BE2C (cell line): ENCODE results near the gene BICRAL.
A peak's percentile ranks its signal among the peaks of the same experiment; 100 is the strongest.

ENCODE experiments used
- DNase-seq: peaks from one replicate; pipeline ENCODE4 v3.0.0-alpha.2; 2020
- H3K27me3 ChIP-seq: fragments of 250-450 bp; sonication (Bioruptor Pico); 2 replicates; pipeline ENCODE4 v1.5.1; 2020; ENCODE audit warnings: mild to moderate bottlenecking
- H3K36me3 ChIP-seq: fragments of 250-450 bp; sonication (Bioruptor Pico); 2 replicates; pipeline ENCODE4 v1.5.1; 2020; ENCODE audit warnings: mild to moderate bottlenecking
- H3K4me1 ChIP-seq: fragments of 250-450 bp; sonication (Bioruptor Pico); 2 replicates; pipeline ENCODE4 v1.5.1; 2020
- H3K4me3 ChIP-seq: 2 replicates; pipeline ENCODE4 v1.5.1; 2011; ENCODE audit warnings: low read depth, low read length
- H3K9me3 ChIP-seq: fragments of 250-450 bp; sonication (Bioruptor Pico); 2 replicates; pipeline ENCODE4 v1.5.1; 2020
- TF ChIP-seq, protein P1 (sequence below): IDR thresholded peaks from 2 replicates; pipeline ENCODE4 v1.5.1; 2012; ENCODE audit warnings: mild to moderate bottlenecking, low read depth, low read length

BICRAL gene

GRCh38 chr6:42745083-42745639 lies 36.7 kb upstream of the BICRAL start:
- Histone ChIP-seq H3K4me1 (peaks cover 9% of the 10 kb centered on the region), H3K27me3 (no peaks in the 10 kb centered on the region), H3K4me3 (peak overlapping the region; percentile 99), H3K9me3 (no peaks in the 10 kb centered on the region), H3K36me3 (peaks cover 4% of the 10 kb centered on the region; the same call in 1 of the 2 replicates)
- peak; percentile 23 for DNase-seq
- TF ChIP-seq, protein P1, sequence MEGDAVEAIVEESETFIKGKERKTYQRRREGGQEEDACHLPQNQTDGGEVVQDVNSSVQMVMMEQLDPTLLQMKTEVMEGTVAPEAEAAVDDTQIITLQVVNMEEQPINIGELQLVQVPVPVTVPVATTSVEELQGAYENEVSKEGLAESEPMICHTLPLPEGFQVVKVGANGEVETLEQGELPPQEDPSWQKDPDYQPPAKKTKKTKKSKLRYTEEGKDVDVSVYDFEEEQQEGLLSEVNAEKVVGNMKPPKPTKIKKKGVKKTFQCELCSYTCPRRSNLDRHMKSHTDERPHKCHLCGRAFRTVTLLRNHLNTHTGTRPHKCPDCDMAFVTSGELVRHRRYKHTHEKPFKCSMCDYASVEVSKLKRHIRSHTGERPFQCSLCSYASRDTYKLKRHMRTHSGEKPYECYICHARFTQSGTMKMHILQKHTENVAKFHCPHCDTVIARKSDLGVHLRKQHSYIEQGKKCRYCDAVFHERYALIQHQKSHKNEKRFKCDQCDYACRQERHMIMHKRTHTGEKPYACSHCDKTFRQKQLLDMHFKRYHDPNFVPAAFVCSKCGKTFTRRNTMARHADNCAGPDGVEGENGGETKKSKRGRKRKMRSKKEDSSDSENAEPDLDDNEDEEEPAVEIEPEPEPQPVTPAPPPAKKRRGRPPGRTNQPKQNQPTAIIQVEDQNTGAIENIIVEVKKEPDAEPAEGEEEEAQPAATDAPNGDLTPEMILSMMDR: no peak

DNA sequence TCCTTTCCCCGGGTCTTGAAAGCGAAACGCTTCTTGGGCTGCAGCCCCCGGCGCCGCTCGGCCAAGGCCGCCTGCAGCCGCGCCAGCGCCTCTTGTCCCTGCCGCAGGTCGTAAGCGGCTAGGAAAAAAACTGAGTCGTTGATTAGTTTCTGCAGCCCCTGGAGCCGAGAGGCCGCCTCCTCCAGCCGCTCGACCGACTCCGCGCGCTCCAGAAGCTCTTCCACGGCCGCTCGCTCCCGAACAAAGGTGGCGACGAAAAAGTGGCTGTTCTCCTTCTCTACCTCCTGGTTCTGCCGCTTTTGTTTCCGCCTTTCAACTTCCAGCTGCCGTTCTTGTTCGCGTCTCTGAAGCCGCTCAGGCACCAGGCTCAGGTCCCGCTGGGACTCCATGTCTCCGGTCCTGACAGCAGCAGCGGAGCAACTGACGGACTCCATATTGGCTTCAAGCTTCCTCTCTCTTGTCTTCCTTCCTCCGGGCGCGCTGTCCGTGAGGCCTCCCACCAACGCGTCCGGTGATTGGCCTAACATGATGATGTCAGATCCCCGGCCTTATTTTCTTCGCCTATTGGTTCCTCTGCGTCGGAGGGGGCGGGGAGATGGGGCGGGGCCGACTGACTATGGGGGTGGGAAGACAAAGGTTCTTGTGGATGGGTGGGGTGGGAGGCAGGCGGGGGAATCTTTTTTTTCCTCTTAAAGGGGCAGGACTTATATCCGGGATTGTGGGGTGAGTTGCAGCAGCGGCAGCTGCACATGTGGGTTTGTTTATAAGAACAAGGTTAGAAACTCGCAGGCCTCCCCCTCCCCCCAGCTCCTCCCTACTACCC lies 36.0 kb upstream of the BICRAL start, which contains the start of gene TBCC:
TBCC (minus strand) TSS at position 464 of the 823 bp plus-strand sequence; CDS start at position 434, 30 bp downstream.
- DNase-seq: peak; percentile 96
- Histone ChIP-seq H3K4me1 (peaks cover 9% of the 10 kb centered on the region), H3K4me3 (peak within 1 kb of the TSS; percentile 99), H3K9me3 (no peaks in the 10 kb centered on the region), H3K27me3 (no peaks in the 10 kb centered on the region), H3K36me3 (peaks cover 4% of the 10 kb centered on the region; the same call in 1 of the 2 replicates)
- TF ChIP-seq, protein P1: no peak

GRCh38 chr6:42746463-42747391 lies 35.1 kb upstream of the BICRAL start:
- TF ChIP-seq, protein P1: no peak
- peaks cover 4% of the 10 kb centered on the region; the same call in 1 of the 2 replicates for H3K36me3 ChIP-seq
- no peaks in the 10 kb centered on the region for H3K9me3 ChIP-seq
- peaks cover 6% of the 10 kb centered on the region for H3K4me1 ChIP-seq
- peak; percentile 94 for DNase-seq
- no peaks in the 10 kb centered on the region for H3K27me3 ChIP-seq
- peak overlapping the region; percentile 69 for H3K4me3 ChIP-seq

DNA sequence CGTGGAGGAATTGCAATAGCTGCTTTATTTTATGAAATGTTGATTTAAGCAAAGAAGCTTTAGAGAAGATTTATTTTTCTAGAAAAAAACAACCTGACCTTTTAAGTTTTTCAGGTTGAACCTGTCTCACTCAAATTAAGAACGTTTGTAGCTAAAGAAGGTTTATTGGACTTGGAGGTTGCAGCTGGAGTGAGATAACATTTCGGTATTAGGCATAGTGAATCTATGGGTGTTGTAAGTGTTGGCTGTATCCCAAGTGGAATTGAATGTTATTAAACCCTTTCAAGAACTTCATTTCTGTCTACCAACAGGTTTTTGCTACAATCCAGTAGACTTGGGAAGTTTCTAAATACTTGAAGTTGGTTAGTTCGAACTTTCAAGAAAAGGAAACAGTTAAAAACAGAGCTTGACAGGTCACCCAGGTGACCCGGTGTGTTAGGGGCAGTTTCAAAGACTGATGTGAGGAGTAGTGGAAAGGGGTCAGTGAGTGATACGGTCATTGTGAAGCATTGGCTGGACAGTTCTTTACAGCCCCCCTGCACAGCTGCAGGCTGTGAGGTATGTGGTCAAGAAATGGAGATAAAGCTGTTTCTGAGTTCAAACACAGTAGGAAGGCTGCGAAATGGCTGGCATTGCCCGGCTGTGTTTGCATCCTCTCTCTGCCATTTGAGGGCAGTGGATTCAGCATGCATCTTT lies 33.5 kb upstream of the BICRAL start:
- no peaks in the 10 kb centered on the region for H3K9me3 ChIP-seq
- TF ChIP-seq, protein P1: no peak
- no peaks in the 10 kb centered on the region for H3K27me3 ChIP-seq
- H3K36me3 ChIP-seq: peaks cover 4% of the 10 kb centered on the region; the same call in 1 of the 2 replicates
- peak overlapping the region; percentile 69 for H3K4me3 ChIP-seq
- H3K4me1 ChIP-seq: no peaks in the 10 kb centered on the region; the same call in 1 of the 2 replicates
- DNase-seq: no peak

GRCh38 chr6:42751055-42751454 lies 30.8 kb upstream of the BICRAL start:
- no peak for DNase-seq
- Histone ChIP-seq H3K36me3 (no peaks in the 10 kb centered on the region), H3K4me3 (no peak overlapping the region), H3K9me3 (no peaks in the 10 kb centered on the region), H3K4me1 (no peaks in the 10 kb centered on the region; the same call in 1 of the 2 replicates), H3K27me3 (no peaks in the 10 kb centered on the region)
- TF ChIP-seq, protein P1: no peak
